Esophagus (tissue), 2 donors: Measurements from ENCODE around the gene COL15A1. TPM values are rescaled to one million over a fixed set of nuclear protein-coding genes. Genes with fewer than 3 reads are reported as not detected.

Experiments
- H3K27ac ChIP-seq, 2 donors: one replicate each; pipeline ENCODE4 v1.5.1; 2013; ENCODE audit warnings: low read depth in 2 of 2, mild to moderate bottlenecking in 2 of 2, inconsistent platforms in 1 of 2, low read length in 1 of 2, moderate library complexity in 1 of 2
- H3K27me3 ChIP-seq, 2 donors: one replicate each; pipeline ENCODE4 v1.6.1; 2013; ENCODE audit warnings: low read length in 2 of 2, control low read depth in 1 of 2, mild to moderate bottlenecking in 1 of 2; ENCODE audit not compliant: insufficient read depth in 2 of 2, control insufficient read depth in 1 of 2
- H3K36me3 ChIP-seq, 2 donors: one replicate each; pipeline ENCODE4 v1.6.1; 2013; ENCODE audit warnings: low read length in 1 of 2; ENCODE audit not compliant: control insufficient read depth in 2 of 2, insufficient read depth in 2 of 2
- H3K4me1 ChIP-seq, 2 donors: one replicate each; pipeline ENCODE4 v1.6.1; 2013; ENCODE audit warnings: low read length in 1 of 2; ENCODE audit not compliant: control insufficient read depth in 2 of 2, insufficient read depth in 2 of 2
- H3K4me3 ChIP-seq, 2 donors: one replicate each; pipeline ENCODE4 v1.5.1; 2013; ENCODE audit warnings: low read length in 2 of 2, mild to moderate bottlenecking in 2 of 2, low read depth in 1 of 2, moderate library complexity in 1 of 2
- H3K9me3 ChIP-seq, 2 donors: one replicate each; pipeline ENCODE4 v1.6.1; 2013; ENCODE audit warnings: mild to moderate bottlenecking in 2 of 2, low read depth in 1 of 2, low read length in 1 of 2, moderate library complexity in 1 of 2; ENCODE audit not compliant: control insufficient read depth in 2 of 2, insufficient read depth in 1 of 2
- WGBS, 2 donors: extraction: QIAGEN DNeasy Blood & Tissue Kit; methylation state at CpG; one replicate each; pipeline ENCODE4 v1.1.7; 2013; 5-methylcytosine and 5-hydroxymethylcytosine counted together
- polyA plus RNA-seq, 2 donors: library from polyadenylated mRNA; stranded (reverse); fragments of 200-250 nt; gene quantifications; one replicate each; pipeline ENCODE4 v1.2.3, GENCODE V29; 2013
- donor health status: healthy with polysubstance abuse.
- donor health status: Bipolar disorder and iron deficiency.

Gene COL15A1
- polyA plus RNA-seq, 2 donors: 5.2 to 7.3 TPM

DNA sequence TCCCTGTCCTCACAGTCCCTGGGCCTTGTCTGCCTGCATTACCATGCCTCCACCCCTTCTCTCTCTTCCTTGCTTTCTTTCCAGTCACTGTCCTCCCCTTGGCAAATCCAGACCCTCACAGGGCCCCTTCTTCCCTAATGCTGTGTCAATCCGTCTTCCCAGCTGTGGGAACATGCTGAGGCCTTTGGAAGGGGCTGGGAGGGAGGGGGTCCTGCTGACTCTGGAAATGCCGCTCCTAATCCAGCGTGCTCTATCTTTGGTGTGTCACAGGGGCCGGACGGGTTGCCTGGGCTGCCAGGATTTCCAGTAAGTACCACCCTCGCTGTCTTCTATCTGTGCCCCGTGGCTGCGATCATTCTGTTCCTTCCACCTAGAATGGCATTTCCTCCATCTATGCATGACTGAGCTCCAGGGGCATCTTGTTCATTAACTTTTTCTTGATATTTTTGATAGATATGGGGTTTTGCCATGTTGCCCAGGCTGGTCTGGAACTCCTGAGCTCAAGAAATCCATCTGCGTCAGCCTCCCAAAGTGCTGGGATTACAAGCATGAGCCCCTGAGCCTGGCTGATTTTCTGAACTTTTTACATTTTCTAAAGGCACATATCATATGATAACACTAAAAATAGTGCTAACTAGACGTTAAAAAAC, 96.7 kb downstream of the COL15A1 start:
- no peaks in the 10 kb centered on the region for H3K9me3 ChIP-seq
- H3K27ac ChIP-seq: no peak overlapping the region
- H3K4me1 ChIP-seq: peaks cover 2% of the 10 kb centered on the region in 2 donors
- no peak overlapping the region for H3K4me3 ChIP-seq
- 83 to 87% methylated on average over 10 of the region's 10 CpGs for WGBS, 2 donors
- H3K27me3 ChIP-seq: no peaks in the 10 kb centered on the region
- no peaks in the 10 kb centered on the region for H3K36me3 ChIP-seq

DNA sequence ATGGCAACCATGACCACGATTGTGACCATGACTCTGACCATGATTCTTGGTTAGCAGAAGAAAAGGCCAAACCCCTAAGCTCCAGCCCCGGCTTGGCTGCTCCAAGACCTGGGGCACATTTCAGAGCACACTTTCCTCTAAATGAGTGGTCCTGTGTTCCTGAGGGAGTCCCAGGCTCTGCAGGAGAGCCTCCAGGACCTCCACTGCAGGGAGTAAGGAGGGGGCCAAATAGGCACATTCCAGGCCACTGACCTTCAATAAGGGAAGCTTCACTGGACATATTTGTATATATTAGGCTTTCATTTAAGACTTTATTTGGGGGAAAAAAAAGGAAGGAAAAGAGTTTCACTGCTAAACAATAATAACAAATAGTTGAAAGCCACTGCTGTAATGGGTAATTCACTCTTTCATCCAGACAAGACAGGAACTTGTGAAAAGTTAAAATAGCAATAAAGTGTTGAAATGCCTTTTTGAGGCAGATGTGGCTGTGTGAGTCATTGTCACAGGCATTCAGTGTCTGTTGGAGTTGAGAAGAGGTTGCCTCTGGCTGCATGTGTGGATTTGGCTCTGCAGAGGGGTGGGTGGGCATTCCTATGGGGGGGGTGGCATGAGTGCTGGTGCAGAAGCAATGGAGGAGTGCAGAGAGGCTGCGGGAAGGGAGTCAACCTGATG, 97.3 kb downstream of the COL15A1 start:
- Histone ChIP-seq H3K4me3 (no peak overlapping the region), H3K4me1 (peaks cover 2% of the 10 kb centered on the region in 2 donors), H3K27ac (no peak overlapping the region), H3K27me3 (no peaks in the 10 kb centered on the region), H3K36me3 (no peaks in the 10 kb centered on the region), H3K9me3 (no peaks in the 10 kb centered on the region)
- 77 to 86% methylated on average over 3 of the region's 3 CpGs for WGBS, 2 donors

- Histone ChIP-seq H3K27ac (no peak overlapping the region), H3K36me3 (no peaks in the 10 kb centered on the region), H3K27me3 (no peaks in the 10 kb centered on the region), H3K9me3 (no peaks in the 10 kb centered on the region), H3K4me3 (no peak overlapping the region), H3K4me1 (peaks cover 2% of the 10 kb centered on the region in 2 donors)
- WGBS, 2 donors: 86 to 87% methylated on average over 4 of the region's 4 CpGs
These were observed 97.9 kb downstream of the COL15A1 start for GRCh38 chr9:99041618-99042017.

DNA sequence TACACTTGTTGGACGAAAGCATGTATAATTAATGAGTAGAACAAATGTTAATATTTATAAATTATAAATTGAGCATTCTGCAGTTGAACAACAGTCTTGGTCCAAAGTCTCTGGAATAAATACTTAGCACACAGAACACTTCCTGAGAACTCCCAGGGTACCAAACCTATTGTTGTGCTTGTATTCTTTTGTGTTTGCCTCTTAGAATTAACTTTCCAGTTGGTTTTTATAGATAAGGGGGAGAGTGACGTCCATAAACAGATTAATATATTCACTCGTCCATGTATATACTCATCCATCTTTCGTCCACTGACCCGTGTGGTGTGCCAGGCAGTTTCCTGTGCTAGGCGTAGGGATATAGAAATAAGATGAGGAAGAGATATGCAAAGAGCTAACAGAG, 98.9 kb downstream of the COL15A1 start:
- no peaks in the 10 kb centered on the region for H3K27me3 ChIP-seq
- H3K27ac ChIP-seq: no peak overlapping the region
- H3K9me3 ChIP-seq: no peaks in the 10 kb centered on the region
- whole genome bisulfite sequencing, 2 donors: 81% methylated on average over 6 of the region's 6 CpGs
- H3K4me1 ChIP-seq: peaks cover 2% of the 10 kb centered on the region in 2 donors
- H3K36me3 ChIP-seq: no peaks in the 10 kb centered on the region
- H3K4me3 ChIP-seq: no peak overlapping the region

- H3K27ac ChIP-seq: no peak overlapping the region
- H3K4me1 ChIP-seq: peaks cover 2% of the 10 kb centered on the region in 2 donors
- peaks cover 0 to 2% of the 10 kb centered on the region in 2 donors for H3K36me3 ChIP-seq
- no peaks in the 10 kb centered on the region for H3K27me3 ChIP-seq
- H3K4me3 ChIP-seq: no peak overlapping the region
- no peaks in the 10 kb centered on the region for H3K9me3 ChIP-seq
- WGBS, 2 donors: 82 to 90% methylated on average over 4 of the region's 4 CpGs
These were observed 101.1 kb downstream of the COL15A1 start for GRCh38 chr9:99044827-99045226.

DNA sequence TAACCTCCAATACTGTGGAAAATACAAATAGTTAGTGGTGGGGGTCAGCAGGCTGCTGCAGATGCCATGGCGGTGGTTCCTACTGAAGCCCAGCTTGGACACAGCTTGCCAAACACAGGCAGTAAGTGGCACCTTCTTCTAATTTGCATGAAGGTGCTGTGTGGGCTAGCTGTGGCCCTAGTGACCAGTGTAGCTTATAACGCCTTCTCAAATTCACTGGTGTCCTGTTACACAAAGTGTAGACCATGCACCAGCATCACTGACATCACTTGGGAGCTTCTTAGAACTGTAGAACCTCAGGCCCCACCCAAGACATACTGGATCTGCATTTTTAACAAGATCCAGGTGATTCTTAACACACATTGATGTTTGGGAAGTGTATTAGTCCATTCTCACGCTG, 102.4 kb downstream of the COL15A1 start:
- WGBS, 2 donors: 92 to 94% methylated on average over 3 of the region's 3 CpGs
- peak overlapping the region in 1 of 2 donors; percentile 8 for H3K27ac ChIP-seq
- no peak overlapping the region for H3K4me3 ChIP-seq
- peaks cover 0 to 2% of the 10 kb centered on the region in 2 donors for H3K36me3 ChIP-seq
- H3K9me3 ChIP-seq: no peaks in the 10 kb centered on the region
- peaks cover 2% of the 10 kb centered on the region in 2 donors for H3K4me1 ChIP-seq
- no peaks in the 10 kb centered on the region for H3K27me3 ChIP-seq

- Histone ChIP-seq H3K27ac (no peak overlapping the region), H3K4me3 (no peak overlapping the region), H3K36me3 (peaks cover 0 to 2% of the 10 kb centered on the region in 2 donors), H3K27me3 (no peaks in the 10 kb centered on the region), H3K9me3 (no peaks in the 10 kb centered on the region), H3K4me1 (peaks cover under 1 to 2% of the 10 kb centered on the region in 2 donors)
- 84 to 91% methylated on average over 5 of the region's 5 CpGs for WGBS, 2 donors
These were observed 102.9 kb downstream of the COL15A1 start for GRCh38 chr9:99046542-99047071.

GRCh38 chr9:99049228-99049627, 105.5 kb downstream of the COL15A1 start:
- no peaks in the 10 kb centered on the region for H3K9me3 ChIP-seq
- peaks cover 0 to 2% of the 10 kb centered on the region in 2 donors for H3K36me3 ChIP-seq
- WGBS, 2 donors: 84% methylated on average over 1 of the region's 1 CpG
- H3K4me1 ChIP-seq: no peaks in the 10 kb centered on the region
- H3K4me3 ChIP-seq: no peak overlapping the region
- no peak overlapping the region for H3K27ac ChIP-seq
- H3K27me3 ChIP-seq: no peaks in the 10 kb centered on the region

DNA sequence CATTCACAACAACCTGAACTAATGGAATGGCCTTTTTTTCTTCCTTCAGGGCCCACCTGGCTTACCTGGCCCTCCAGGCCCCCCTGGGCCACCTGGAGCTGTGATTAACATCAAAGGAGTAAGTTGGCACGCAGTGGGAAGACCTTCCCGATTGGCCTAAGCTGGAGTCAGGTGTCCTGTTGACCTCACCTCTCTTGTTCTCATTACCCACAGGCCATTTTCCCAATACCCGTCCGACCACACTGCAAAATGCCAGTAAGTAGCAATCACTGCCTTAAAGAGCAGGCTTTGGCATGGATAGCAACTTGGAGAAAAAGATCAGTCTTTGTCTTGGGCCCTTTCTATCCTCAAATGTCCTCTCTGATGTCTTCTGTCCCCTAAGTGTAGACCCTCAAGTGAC, 105.9 kb downstream of the COL15A1 start:
- Histone ChIP-seq H3K4me1 (no peaks in the 10 kb centered on the region), H3K36me3 (peaks cover 0 to 2% of the 10 kb centered on the region in 2 donors), H3K27me3 (no peaks in the 10 kb centered on the region), H3K4me3 (no peak overlapping the region), H3K27ac (no peak overlapping the region), H3K9me3 (no peaks in the 10 kb centered on the region)
- WGBS, 2 donors: 80 to 81% methylated on average over 4 of the region's 4 CpGs
